NCI-H1092 (cell line): ENCODE measurements around the gene NCR1.
"Not testable (repeated sequence)": the region's sequence is repeated elsewhere in the genome, so short reads cannot be mapped to it uniquely, and the experiment has no call there.

Experiments used
- DNase-seq: peaks from one replicate; lab custom pipeline; 2025; lab: John Stamatoyannopoulos, UW

The NCR1 gene

DNA sequence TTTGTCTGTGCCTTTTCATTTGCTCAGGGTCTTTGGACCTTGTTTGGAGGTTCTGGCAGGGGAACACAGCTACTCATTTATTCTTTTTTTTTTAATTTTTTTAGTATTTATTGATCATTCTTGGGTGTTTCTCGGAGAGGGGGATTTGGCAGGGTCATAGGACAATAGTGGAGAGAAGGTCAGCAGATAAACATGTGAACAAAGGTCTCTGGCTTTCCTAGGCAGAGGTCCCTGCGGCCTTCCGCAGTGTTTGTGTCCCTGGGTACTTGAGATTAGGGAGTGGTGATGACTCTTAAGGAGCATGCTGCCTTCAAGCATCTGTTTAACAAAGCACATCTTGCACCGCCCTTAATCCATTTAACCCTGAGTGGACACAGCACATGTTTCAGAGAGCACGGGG, 2.0 kb downstream of the NCR1 start:
- not testable (repeated sequence) for DNase-seq

GRCh38 chr19:54916822-54917221, 10.9 kb downstream of the NCR1 start:
- no peak for DNase-seq

DNA sequence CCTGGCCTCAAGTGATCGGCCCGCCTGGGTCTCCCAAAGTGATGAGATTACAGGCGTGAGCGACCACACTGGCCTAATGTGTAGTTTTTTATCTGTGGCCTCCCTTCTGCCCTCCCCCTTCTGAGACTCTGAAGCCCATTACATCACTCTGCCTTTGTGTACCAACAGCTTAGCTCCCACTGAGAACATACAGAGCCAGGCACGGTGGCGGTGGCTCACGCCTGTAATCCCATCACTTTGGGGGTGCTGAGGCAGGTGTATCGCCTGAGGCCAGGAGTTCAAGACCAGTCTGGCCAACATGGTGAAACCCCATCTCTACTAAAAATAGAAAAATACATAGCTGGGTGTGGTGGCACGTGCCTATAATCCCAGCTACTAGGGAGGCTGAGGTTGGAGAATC, 12.6 kb downstream of the NCR1 start:
- no peak for DNase-seq

DNA sequence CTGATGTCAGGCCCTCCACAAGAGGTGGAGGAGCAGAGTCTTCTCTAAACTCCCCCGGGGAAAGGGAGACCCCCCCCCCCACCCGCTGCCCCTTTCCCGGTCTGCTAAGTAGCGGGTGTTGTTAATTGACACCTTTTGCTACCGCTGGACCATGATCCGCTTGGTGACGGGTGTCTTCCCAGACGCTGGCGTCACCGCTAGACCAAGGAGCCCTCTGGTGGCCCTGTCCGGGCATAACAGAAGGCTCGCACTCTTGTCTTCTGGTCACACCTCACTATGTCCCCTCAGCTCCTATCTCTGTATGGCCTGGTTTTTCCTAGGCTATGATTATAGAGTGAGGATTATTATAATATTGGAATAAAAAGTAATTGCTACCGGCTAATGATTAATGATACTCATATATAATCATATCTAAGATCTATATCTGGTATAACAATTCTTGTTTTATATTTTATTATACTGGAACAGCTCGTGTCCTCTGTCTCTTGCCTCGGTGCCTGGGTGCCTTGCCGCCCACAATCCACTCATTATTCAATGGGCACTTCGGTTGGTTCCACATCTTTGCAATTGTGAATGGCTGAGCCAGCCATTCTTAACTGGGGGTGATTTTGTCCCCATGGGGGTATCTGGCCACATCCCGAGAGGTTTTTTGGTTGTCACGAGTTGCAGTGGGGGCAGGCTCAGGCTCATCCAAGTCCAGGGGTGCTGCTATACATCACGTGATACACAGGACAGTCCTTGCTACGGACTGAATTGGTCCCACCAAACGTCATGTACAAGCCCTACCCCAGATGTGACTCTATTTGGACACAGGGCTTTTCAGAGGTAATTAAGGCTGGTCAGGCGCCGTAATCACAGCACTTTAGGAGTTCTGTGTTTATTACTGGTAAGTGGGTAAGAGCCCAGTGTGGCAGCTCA, 14.0 kb downstream of the NCR1 start:
- not testable (repeated sequence) for DNase-seq

DNA sequence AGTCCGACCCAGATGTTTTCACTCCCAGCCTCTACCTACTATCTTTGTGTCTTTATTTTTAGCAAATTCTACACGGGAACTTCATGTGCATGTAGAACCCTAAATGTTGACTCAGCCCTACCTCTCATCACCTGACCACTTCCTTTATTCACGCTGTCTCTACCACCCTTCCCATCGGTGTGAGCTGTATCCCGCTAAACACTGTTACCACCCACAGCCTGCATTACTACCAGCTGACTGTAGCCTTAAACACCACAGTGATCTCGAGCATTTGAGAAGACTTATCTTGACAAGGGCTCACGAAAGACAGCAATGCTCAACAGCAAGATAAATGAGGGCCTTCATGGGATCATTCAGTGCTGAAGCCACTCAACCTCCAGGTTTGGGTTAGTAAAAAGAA, 15.1 kb downstream of the NCR1 start:
- no peak for DNase-seq

- DNase-seq = no peak
These were observed 17.3 kb downstream of the NCR1 start for GRCh38 chr19:54923276-54923675.

DNA sequence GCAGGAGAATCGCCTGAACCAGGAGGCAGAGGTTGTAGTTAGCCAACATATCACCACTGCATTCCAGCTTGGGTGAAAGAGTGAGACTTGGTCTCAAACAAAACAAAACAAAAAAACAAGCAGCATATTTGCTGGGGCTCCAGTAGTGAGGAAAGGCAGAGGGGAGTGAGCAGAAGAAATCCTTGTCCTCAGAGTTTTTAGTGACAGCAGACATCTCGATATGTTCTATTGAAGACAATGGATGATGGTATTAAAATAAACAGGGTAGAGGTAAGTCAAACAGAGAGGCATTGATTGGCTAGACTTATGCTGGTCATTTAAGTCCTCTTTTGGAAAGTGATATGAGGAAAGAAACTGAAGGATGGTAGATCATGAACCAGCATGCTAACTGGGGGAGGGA, 22.4 kb downstream of the NCR1 start:
- DNase-seq = no peak

- DNase-seq = no peak
These were observed 32.0 kb downstream of the NCR1 start for GRCh38 chr19:54937926-54938325.

- DNase-seq = no peak
These were observed 33.0 kb downstream of the NCR1 start for GRCh38 chr19:54938906-54939305.

- DNase-seq = not testable (repeated sequence)
These were observed 33.6 kb downstream of the NCR1 start for GRCh38 chr19:54939538-54939937.

DNA sequence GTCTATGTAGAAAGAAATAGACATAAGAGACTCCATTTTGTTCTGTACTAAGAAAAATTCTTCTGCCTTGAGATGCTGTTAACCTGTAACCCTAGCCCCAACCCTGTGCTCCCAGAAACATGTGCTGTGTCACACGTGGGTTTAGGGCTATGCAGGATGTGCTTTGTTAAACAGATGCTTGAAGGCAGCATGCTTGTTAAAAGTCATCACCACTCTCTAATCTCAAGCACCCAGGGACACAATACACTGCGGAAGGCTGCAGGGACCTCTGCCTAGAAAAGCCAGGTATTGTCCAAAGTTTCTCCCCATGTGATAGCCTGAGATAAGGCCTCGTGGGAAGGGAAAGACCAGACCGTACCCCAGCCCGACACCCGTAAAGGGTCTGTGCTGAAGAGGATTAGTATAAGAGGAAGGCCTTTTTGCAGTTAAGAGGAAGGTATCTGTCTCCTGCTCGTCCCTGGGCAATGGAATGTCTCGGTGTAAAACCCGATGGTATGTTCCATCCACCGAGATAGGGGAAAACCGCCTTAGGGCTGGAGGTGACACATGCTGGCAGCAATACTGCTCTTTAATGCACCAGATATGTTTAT, 37.9 kb downstream of the NCR1 start:
- DNase-seq = not testable (repeated sequence)

GRCh38 chr19:54947381-54947780, 41.4 kb downstream of the NCR1 start, which contains the start of gene NLRP7:
TSS of gene NLRP7 (minus strand) at chr19:54947530.
- no peak for DNase-seq

- no peak for DNase-seq
These were observed 43.5 kb downstream of the NCR1 start for GRCh38 chr19:54949412-54949811.

- DNase-seq = not testable (repeated sequence)
These were observed 44.6 kb downstream of the NCR1 start for GRCh38 chr19:54950580-54950979.

DNA sequence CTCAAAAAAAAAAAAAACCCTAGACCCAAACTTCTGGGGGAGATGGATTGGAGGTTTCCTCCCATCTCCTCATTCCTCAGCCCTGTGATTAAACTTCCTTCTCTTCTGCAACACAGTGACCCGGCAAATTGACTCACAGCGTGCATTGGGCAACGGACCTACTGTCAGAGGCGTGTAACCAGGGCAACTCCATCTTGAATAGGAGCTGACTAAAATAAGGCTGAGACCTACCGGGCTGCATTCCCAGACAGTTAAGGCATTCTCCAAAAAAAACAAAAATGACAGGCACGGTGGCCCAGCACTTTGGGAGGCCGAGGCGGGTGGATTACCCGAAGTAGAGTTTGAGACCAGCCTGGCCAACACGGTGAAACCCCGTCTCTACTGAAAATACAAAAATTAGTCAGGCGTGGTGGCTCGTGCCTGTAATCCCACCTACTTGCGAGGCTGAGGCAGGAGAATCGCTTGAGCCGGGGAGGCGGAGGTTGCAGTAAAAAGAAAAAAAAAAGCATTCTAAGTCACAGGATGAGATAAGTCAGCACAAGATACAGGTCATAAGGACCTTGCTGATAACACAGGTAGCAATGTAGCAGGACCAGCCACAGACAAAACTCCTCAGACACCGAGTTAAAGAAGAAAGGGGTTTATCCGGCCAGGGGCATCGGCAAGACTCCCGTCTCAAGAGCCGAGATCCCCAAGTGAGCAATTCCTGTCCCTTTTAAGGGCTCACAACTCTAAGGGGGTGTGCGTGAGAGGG, 46.8 kb downstream of the NCR1 start:
- no peak for DNase-seq

- not testable (repeated sequence) for DNase-seq
These were observed 47.4 kb downstream of the NCR1 start for GRCh38 chr19:54953345-54953713.

- no peak for DNase-seq
These were observed 49.4 kb downstream of the NCR1 start for GRCh38 chr19:54955376-54955775.

- no peak for DNase-seq
These were observed 53.9 kb downstream of the NCR1 start for GRCh38 chr19:54959840-54960239.
